NCI-H1048 (cell line): ENCODE results near the gene ZNF462.

ENCODE experiments used
- DNase-seq: peaks from one replicate; lab custom pipeline; 2025; lab: John Stamatoyannopoulos, UW

The ZNF462 gene

DNA sequence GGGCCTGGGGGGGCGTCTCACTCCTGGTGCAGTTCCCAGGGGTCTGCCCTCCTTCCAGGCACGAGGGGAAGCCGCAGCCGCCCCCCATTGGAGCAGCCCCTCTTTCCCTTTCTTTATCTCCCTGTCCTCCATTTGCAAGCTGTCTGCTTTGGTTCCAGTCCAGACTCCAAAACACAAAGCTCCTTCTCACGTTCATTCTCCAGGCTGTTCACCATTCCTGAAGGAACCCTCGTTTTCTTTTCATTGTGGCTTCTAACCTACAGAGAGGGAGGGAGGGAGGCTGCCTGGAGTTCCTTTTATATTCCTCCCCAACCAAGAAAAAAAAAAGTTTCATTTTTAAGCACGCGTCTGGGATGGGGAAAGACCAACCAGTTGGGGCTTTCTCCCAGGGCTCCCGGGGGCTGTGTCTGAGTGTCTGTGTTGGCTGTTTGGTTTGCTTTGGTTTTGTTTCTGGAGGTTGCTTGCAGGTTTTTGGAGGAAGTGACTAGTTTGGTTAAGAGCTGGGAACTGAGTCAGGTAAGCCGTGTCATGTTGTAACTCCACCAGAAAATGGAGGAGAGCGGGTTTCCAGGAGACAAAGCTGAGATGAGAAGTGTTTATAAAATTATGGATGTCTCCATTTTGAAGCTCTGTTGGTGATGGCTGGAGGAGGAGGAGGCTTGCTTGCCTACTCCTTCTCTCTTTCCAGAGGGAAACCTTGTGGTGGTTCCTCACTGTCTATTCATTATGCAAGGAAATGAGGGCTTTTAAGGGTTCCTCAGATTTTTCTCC, 1.6 kb downstream of the ZNF462 start:
- no peak for DNase-seq

DNA sequence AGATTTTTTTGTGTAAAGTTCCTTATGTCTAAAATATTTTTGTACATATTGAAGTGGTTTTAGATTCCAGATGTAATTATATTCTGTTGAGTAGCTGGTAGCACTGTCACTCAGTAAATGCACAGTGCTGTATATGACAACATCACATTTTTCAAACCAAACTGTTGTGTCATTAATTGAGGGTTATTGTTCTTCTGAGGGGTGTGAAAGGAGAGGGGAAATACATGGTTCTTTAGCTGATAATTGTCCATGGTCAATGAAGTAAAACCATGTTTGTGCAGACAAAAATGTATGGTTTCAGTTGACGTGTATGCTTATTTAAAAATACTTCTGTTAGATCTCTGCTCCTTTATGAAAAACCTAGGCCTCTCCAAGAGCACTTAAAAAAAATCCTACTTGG, 3.3 kb downstream of the ZNF462 start:
- no peak for DNase-seq

DNA sequence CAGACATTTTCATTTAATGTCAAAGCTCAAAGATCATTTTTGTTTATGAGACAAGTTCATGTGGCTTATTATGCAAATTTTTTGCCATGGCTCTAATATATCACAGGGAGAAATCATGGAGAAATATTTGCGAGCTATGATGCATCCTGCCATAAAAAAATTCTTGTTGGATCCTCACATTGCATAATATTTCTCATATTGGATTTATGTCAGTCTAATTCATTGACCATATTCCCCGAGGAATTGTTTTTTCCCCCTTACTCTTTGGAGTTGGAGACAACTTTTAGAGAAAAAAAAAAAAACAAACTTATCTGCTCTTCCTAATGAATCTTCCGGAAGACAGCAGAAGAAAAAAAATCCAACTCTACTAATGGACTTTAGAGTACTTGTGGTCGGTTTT, 4.3 kb downstream of the ZNF462 start:
- DNase-seq = no peak

DNA sequence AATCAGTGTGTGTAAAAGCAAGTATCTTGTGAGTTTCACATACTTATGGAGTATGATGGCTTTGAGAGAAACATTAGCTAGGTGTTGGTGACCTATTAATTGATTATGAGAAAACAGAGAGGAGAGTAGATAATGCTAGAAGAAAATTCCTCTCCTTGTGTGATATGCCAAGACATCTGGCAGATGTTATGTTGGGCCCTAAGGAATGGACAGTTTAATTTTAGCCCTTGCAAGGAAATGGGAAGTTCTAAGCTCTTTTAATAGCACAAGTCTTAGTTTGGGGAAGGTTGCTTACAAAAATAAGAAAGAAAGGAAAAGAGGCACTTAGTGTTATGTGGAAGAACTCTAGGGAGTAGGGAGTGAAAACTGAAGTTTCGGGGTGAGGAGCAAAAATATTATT, 5.1 kb downstream of the ZNF462 start:
- DNase-seq = no peak

DNA sequence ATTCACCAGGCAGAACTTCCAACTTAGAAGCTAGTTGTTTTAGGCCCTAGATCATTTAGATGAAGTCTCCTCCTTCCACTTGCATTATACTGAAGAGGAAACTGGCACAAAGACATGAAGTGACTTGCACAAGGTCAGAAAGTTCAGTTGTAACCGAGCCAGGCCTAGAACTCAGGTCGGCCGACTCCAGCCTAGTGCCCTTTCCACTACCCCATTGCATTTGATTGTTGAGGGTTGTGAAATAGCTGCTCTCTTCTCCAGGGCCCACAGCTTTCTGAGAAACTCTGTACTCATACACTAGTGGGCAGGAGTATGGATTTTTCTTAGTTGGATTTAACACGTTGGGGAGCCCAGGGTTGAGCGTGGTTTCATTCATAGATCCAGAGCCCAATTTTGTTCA, 5.6 kb downstream of the ZNF462 start:
- no peak for DNase-seq

DNA sequence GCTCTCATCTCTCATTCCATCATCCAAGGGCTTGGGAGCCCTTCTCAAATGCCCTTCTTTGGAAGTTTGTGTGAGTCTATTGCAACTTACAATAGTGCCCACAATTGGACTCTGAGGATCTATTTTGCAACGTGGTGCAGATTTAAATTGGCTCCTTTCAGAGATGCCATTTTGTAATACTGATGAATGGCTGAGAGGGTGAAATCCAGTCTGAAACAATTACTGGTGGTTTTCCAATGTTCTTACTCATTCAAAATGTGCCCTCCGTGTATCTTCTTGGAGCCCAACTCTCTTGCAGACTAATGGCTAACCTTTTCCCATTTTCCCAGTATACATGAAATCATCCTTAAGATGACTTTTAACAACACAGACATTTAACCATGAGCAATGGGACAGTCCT, 6.1 kb downstream of the ZNF462 start:
- no peak for DNase-seq

DNA sequence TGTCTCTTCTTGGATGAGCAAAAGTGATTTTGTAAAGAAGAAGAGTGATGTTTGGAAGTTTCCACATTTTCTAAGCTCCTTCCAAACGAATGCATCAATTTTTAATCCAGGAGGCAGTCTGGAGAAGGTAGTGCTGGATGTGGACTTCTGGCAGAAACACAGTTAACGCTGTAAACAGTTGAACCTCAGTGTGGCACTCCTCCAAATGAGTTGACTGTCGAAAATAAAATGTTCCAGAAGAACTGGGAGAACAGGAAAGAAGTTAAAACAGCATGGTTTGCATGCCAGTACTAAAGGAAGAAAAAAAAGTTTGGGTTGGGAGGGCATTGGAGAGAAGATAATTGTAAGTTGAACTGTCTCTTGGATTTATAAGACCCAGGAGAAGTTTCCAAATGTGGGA, 6.5 kb downstream of the ZNF462 start:
- DNase-seq = no peak

DNA sequence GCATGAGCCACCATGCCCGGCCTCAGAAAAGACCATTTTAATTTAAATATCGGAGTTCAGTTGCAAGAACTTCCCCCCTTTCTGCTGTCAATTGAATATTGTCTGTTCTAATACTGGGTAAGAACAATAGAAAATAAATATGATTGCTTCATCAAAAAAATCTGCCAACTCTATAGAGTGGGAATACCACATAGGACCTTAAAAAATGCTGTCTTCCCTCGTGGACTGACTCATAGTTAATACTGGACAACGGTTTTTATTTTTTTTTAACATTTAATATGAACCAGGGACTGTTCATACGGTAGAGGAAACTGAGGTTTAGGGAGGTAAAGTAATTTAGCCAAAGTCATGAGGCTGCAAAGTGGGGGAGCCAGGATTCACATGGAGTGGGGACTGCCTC, 9.7 kb downstream of the ZNF462 start:
- no peak for DNase-seq

DNA sequence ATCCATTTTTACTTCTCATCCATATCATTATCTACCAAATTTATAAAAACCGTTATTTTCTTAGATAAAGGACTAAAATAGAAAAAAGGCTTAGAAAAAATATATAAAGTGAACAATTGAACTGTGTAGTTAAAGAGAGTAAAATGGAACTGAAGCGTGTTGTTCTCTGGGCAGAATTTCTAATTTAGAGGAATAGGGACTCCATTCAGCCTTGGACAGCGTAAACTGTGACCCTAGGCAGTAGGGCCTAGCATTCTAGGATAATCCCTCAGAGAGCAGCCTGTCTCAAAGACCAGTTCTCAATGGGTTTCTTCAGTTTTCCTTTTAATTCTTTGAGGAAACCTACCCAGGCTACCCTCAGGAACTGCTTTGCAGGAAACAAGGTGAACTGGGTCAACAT, 11.1 kb downstream of the ZNF462 start:
- DNase-seq = no peak

DNA sequence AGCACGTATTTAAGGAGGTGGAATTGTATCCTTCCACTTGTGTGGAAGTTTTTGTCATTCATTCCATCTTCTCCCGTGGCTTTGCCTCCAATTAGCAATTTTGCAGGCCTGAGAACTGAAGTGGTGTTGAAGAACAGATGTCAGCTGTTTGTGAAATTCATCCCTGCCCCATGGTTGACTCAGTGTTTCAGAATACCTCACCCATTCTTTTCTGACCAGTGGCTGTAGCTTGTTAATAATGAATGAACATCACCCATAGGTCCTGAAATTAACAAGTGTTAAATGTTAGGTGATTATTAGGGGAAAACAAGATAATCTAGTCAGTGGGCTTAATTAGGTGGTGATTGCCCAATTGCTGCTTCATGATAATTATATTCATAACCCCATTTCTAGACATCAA, 11.7 kb downstream of the ZNF462 start:
- DNase-seq = no peak

DNA sequence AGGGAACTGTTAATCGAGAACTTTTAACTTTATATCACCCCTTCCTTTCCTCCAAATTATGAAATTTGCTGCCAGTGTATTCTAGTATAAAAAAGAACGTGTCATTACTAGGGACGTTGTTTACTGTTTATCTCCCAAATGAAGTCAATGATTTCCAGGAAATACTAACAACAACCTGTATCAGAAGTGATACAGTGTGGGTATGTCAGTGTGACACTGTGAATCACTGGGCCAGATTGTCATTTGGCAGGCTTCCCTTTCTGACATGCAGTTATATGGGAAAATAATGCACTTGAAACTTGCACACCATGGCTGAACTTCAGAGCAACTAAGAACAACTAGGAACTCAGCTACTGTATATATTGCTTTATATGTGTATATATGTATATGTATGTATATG, 12.6 kb downstream of the ZNF462 start:
- DNase-seq = no peak

DNA sequence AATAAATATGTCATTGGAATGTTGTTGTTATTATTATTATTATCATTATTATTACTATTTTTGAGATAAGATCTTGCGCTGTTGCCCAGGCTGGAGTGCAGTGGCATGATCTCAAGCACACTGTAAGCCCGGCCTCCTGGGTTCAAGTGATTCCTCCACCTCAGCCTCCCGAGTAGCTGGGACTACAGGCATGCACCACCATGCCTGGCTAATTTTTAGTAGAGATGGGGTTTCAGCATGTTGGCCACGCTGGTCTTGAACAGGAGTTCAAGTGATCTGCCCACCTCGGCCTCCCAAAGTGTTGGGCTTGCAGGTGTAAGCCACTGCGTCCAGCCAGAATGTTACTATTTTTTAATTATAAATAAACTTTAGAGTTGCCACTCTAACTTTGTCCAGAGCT, 14.4 kb downstream of the ZNF462 start:
- no peak for DNase-seq

DNA sequence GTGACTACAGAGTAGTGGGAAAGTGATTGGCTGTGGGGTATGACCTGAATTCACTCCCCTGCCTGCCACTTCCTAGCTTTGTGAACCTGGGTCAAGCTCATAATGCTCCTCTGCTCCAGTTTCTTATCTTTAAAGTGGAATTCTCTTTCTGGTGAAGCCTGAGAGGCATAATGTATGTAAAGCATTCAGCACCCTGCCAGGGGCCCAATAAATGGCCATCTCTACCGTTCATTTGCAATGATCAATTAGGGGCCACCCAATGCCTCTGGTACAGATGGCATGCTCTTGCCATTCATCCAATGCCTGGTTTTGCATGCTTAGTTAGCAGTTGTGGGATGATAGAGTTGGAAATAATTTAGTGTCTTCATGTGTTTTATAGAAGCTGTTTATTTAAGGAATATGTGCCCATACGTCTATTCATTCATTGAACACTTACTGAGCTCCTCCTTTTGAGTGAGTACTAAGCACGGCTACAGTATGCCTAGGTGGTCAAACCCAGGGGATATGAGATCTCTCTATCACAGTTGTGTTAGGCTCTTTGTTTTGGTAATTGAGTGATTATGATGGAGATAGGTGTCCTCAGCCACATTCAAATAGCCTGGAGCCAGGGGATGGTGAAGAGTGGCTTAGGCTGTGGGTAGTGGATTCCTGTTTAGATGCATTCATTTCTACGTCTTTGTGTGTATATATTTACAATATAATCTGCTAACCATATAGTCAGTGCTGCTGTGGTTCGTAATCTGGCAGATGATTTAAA, 15.3 kb downstream of the ZNF462 start:
- no peak for DNase-seq

DNA sequence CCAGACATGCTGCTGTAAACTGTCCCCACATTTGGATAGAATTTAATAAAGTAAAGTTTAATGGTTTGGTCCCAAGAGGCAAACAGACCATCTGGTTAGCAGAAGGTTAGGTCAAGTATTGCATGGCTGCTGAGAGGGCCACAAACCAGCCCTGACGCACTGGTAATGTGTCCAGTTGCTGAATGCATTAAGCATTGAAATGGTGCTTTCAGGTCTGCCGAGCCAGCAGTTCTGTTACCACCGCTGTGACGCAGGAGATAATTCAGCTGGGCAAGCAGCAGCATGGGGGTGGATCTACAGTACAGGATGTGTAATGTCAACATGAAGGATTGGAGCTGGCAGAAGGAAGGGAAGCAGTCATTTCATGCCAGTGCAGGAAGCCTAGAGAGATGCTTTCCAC, 16.0 kb downstream of the ZNF462 start:
- no peak for DNase-seq

DNA sequence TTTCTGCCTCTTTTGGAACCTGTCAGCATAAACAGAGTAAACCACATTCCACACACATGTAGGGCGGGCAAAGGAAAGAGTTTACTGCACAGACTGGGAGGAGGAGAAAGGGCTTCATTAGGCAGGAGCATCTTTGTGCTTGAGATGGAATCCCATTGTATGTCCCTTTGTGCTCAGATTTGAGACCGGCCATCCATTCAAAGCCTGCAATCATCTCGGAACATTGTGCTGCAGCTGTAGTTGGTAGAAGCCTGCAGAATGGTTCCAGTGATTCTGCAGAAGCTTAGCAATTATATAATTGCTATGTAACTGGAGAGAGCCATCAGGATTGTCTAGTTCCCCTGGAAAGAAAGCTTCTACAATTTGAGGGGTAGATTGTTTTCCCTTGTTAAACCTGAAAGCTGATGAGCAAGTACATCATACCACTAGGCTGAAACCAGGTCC, 16.5 kb downstream of the ZNF462 start:
- DNase-seq = no peak

DNA sequence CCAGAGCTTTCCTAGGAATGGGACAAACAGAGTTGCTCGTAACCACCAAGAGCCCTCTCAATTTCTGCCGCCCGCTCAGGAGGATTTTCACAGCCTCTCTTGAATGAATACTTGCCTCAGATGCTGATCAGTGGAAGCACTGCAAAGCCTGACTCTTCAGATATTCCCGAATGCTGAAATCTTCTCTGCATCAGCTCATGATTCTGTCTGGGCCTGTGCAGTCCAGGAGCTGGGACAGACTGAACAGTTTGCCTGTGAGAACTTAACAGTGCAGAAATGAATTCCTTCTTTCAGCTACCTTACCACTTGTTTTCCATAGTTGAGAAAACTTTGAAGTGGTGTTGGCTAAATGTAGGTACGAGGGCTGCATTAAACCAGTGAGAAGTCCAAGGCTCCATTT, 17.1 kb downstream of the ZNF462 start:
- DNase-seq = no peak

DNA sequence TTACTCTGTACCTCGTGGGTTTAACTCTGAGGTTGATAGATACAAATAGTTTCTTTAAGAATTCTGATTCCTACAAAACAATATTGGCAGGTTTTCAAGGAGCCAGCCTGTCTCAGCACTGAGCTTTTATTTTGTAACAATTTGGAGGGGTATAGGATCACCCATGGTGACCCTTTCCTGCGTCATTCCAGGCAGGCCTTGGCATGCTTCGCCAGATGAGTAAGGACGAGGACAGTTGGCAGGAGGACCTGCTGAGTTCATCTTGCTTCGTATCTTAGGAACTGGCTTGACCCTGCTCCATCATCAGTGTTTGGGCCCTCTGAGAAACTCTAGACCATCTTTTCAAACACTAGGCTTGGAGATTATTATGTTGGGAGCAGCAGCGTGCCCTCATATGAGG, 17.9 kb downstream of the ZNF462 start:
- DNase-seq = no peak

DNA sequence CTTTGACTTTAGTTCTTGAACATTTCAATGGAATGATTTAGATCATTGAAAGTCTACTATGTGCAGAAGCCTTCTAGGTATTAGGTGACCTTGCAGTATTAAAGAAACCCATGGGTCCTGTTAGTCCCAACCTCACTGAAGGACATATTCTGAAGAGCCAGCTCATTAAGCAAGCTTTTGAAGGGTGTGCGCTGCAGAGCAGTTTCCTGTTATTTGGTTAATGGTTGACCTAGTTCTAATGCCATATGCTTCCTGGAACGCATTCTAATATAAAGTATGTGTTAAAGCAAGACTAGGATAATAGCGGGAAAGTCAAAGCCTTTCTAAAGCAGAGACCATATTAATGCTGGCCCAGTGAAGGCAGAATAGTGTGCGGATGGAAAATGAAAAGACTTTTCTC, 20.1 kb downstream of the ZNF462 start:
- no peak for DNase-seq

DNA sequence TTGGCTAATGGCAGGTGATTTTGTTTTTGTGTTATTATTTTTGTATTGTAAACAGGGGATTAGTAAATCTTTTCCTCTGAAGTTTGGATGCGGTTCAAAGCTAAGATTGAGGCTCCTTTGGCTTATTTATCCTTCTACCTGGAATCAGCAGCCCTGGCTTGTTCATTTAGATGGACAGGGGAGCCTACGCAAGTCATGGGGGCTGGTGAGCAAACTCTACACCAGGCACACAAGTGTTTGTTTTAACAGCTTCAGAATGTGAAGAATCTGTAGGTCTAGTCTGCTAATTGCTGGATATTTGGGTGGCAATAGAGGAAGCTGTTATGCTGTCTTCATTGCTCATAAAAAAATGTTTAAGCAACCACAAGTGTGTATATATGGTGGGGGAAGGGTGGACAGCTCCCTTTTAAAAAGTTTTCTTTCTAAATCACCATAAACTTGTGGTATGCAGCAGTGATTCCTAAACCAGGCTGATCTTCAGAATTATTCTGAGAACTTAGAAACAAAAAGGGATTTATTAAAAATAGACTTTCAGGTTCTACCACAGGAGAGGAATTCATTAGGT, 20.7 kb downstream of the ZNF462 start:
- no peak for DNase-seq

DNA sequence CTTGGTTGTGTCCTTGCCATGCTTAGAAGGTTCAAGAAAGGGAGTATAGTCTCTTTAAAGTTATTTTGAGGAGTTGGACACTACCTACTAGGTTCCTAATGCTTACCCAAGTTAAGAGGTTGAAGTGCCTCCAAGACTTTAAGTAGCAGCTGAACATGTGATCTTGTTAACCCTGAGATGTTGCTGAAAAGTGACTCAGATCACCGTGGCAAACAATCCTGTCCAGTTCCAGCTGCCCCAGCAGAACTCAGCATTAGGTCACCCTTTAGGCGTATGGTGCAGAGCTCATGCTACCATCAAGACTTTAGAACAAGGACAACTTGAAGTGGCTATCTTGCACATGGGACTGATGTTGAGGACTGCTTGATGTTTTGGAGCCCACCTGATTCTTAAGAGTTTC, 22.5 kb downstream of the ZNF462 start:
- DNase-seq = no peak

DNA sequence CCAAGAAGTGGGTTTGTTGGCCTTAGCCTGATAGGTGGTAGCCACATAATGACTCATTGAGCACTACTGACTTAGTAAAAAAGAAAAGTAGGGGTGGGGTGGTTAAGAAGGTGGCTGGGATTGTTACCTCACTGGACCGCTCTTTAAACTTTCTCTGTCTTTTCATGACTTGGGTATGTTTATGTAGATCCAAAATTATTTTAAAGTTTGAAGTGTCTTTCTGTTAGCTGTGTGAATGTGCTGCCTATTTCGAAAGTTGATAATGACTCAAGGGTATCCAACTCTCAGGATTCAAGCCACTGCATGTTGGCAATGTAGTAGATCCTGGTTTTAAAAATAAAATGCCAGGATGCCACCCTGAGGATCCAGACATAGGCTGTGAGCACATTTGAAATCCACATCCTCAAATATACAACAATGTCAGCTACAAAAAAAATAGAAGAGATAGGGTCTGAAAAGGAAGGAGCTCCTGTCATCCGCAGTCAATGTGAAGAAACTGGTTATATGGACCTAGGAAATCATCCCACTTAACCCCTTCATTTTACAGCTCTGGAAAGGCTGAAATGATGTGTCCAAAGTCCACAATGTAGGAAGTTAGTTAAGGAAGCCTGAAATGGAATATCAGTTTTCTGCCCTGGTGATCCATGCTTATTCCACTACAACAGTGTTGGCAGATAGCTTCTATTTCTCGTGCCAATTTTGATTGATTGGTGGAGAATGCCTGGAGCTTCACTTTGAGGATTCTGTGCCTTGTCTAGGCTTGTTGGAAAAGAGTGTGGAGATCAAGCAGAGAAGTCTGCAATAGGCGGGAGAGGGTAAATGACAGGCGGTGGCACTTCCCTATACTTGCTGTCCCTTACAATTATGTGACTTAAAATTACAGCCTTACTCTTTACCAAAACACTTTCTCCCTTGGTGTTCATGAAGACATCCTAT, 23.4 kb downstream of the ZNF462 start:
- DNase-seq = no peak

DNA sequence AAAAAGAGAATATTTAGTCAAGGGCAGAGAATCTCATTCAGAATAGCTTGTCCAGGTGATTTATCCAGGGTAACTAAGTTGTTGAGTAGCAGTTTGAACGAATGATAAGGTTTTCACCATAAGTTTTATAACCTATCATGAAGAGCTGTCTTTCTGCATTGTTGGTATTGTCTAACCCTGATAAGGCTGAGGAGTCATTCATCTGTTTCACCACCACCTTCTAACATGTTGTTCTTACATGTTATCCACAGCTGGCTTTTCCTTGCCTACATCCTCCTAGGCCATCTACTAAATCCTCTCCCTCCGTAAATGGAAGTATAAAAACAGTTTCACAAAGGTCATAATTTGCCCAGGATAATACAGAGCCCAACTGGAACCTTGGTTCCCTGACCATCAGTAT, 24.1 kb downstream of the ZNF462 start:
- no peak for DNase-seq
